Glomerular visceral epithelial cell (primary cell): ENCODE data around the gene NUBP1.

Source experiments
- DNase-seq: peaks from one replicate; pipeline ENCODE4 v3.0.0-alpha.2; 2016; ENCODE audit errors: extremely low spot score

The NUBP1 gene

GRCh38 chr16:10806698-10807097, 63.1 kb downstream of the NUBP1 start:
- DNase-seq, result no peak

DNA sequence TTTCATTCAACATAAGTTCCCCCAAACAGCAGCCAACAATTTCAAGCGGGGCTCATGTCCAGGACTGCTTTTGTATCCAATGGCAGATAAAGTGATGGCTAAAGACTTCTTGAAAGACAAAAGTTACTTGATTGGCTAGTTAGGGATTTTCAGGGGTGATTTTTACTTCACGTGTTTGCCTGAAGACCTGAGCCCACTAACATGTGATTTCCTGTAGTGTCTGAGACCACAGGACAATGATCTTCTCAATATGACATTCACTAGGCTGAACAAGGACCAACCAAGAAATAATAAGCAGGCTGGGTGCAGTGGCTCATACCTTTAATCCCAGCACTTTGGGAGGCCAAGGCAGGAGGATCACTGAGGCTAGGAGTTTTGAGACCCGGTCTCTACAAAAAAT, 64.6 kb downstream of the NUBP1 start:
- no peak for DNase-seq

- DNase-seq, result no peak
These were observed 65.2 kb downstream of the NUBP1 start for GRCh38 chr16:10808850-10809249.

DNA sequence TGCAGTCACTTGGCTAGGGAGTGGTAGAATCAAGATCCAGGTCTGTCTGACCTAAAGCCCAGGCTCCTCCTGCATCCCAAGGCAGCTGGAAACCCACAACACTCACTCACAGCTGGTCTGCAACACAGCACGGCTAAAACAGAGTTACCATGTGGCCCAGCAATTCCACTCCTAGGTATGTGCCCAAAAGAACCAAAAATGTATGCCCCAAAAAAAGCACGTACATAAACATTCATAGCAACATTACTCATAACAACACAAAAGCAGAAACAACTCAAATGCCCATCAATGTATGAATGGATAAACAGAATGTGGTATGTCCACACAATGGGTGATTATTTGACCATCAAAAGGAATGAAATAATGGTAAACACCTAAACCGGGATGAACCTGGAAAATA, 66.1 kb downstream of the NUBP1 start:
- DNase-seq, result no peak

DNA sequence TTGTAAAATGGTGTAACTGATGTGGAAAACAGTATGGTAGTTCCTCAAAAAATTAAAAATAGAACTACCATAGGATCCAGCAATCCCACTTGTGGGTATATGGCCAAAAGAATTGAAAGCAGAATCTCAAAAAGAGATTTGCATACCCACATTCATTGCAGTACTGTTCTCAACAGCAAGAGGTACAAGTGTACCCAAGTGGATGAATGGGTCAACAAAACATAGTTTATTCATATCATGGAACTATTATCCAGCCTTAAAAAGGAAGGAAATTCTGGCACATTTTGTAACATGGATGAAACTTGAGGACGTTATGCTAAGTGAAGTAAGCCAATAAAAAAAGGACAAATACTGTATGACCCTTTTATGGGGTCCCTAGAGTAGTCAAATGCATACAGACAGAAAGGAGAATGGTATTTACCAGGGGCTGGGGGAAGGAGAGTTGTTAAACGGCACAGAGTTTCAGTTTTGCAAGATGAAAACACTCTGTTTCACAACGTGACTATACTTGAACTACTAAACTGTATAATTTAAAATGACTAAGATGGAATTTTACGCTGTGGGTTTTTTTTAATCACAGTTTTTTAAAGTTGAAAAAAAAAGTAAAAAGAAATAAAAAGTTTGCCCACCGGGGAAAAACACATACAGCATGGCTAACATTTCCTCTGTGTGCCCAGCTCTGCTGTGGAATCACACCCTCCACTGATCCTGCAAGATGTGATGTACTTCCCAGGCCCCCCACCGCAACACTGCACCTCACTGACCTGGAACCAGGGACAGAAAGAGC, 68.9 kb downstream of the NUBP1 start:
- no peak for DNase-seq

DNA sequence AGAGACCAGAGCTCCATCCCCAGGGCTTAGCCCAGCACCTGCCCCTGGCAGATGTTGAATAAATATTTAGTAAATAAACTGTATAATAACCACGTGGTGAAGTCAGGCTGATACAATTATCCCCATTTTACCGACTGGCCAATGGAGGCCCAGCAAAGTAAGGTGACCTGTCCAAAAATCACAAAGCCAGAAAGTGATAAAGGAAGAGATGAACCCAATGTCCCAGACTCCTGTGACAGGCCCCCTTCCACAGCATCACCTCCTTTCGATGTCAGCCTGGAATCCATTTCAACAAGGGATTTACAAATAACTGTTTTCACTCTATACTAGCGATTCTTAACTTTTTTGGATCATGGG, 69.4 kb downstream of the NUBP1 start:
- DNase-seq, result no peak

DNA sequence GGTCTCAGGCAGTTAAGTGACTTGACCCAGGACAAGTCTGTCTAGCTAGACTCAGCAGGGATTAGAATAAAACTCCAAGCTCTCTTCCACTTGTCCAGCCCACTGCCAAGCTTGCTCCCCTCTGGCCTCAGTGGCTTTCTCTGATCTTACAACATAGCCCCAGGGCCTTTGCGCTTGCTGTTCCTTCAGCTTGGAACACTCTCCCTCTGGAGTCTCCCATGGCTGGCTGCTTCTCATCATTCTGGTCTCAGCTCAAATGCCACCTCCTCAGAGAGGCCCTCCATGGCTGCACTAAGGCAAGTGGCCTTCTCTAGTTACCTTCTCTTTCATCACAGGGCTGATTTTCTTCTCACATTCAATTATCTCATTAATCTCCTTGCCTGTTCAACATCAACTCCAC, 73.9 kb downstream of the NUBP1 start:
- DNase-seq, result no peak

DNA sequence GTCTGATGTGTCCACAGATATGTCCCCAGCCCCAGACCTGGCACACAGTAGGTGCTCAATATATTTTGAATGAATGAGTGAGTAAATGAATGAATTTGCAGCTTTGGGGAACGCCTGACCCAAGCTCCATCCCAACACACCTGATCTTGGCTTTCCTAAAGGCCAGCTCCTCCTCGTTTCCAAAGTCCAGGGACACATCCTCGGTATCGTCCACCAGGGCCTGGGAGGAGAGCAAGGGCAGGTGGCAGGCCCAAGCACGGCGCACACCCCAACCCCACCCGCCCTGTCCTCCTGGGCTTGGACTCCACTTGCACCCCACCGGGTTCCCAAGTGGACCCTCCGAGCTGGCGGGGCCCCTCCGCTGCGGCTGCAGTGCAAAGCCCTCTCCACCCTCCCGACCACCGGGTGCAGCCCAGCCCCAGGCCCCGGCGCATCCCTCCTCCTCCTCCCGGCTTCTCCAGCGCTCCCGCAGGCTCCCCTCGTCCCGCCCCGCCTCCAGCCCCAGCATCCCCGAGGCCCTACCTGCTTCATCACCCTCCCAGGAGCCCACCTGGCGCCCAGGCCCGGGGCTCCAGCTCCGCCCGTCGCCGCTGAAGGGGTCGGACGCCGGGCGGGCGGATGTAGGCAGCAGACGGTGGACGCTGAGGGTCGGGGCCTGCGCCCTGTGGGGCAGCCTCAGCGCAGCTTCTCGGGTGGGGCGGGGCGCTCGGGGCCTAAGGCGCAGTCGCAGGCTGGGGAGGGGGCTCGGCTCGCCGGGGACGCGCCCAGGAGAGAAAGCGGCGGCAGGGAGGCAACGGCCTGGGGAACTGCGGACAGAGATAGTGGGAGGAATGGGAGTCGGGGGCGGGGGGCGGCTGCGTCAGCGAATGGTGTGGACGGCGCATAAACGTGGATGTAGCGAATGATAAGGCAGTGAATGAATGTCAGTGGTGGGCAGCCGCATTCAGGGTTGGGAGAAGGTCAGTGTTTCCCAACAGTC, 74.6 kb downstream of the NUBP1 start, which contains the start of gene TVP23A:
TVP23A (minus strand) TSS at position 832 of the 979 bp plus-strand sequence; CDS start at position 531, 301 bp downstream.
- no peak for DNase-seq
